CD4-positive, alpha-beta memory T cell (primary cell): ENCODE results near the gene CYP3A5. TPM values are rescaled to one million over a fixed set of nuclear protein-coding genes. Genes with fewer than 3 reads are reported as not detected.
"Not testable (repeated sequence)": the region's sequence is repeated elsewhere in the genome, so short reads cannot be mapped to it uniquely, and the experiment has no call there.

Experiments
- CTCF ChIA-PET: fragments of 350-600 bp; sonication (Branson Sonifier 250); formaldehyde crosslinking; loops from one replicate; lab custom pipeline; 2021; ENCODE audit warnings: inconsistent platforms; ENCODE audit not compliant: partially characterized antibody; lab: Charles Lee
- POLR2A ChIA-PET: fragments of 350-600 bp; sonication (Branson Sonifier 250); formaldehyde crosslinking; loops from one replicate; lab custom pipeline; 2021; ENCODE audit not compliant: partially characterized antibody; lab: Charles Lee
- DNase-seq, 5 donors: peaks; one replicate each; pipeline versions ENCODE4 v3.0.0 to v3.0.0-alpha.2; 2020 to 2022; ENCODE audit warnings: mixed read lengths in 1 of 5
- H3K27ac ChIP-seq: one replicate; pipeline ENCODE4 v1.7.0; 2013; ENCODE audit warnings: low read depth, low read length
- H3K27me3 ChIP-seq: 2 replicates; pipeline ENCODE4 v1.7.0; 2013; ENCODE audit warnings: mild to moderate bottlenecking, low read length, moderate library complexity; ENCODE audit not compliant: insufficient read depth
- H3K36me3 ChIP-seq: 2 replicates; pipeline ENCODE4 v1.7.0; 2013; ENCODE audit warnings: mild to moderate bottlenecking, low read length, moderate library complexity; ENCODE audit not compliant: insufficient read depth
- H3K4me1 ChIP-seq: 2 replicates; pipeline ENCODE4 v1.7.0; 2013; ENCODE audit warnings: mild to moderate bottlenecking, low read length, moderate library complexity; ENCODE audit not compliant: insufficient read depth
- H3K4me3 ChIP-seq, 2 donors: one replicate each; pipeline ENCODE4 v1.7.0; 2013; ENCODE audit warnings: low read length in 2 of 2, mild to moderate bottlenecking in 1 of 2
- H3K9me3 ChIP-seq, 2 donors: one replicate each; pipeline ENCODE4 v1.7.0; 2013; ENCODE audit warnings: low read length in 2 of 2, control low read depth in 1 of 2; ENCODE audit not compliant: control insufficient read depth in 1 of 2
- H3K27ac Mint-ChIP-seq, 7 donors: one replicate each; pipeline ENCODE4 v1.8.0; 2020 to 2021; ENCODE audit warnings: mixed read lengths in 7 of 7, mild to moderate bottlenecking in 6 of 7, inconsistent platforms in 3 of 7, moderate library complexity in 3 of 7
- H3K27me3 Mint-ChIP-seq, 2 donors: one replicate each; pipeline ENCODE4 v1.8.0; 2020 to 2021; ENCODE audit warnings: mixed read lengths in 2 of 2
- H3K36me3 Mint-ChIP-seq, 2 donors: one replicate each; pipeline ENCODE4 v1.8.0; 2020 to 2021; ENCODE audit warnings: mixed read lengths in 2 of 2, inconsistent platforms in 1 of 2, mild to moderate bottlenecking in 1 of 2
- H3K4me1 Mint-ChIP-seq, 4 donors: one replicate each; pipeline ENCODE4 v1.8.0; 2020 to 2021; ENCODE audit warnings: mixed read lengths in 4 of 4, mild to moderate bottlenecking in 1 of 4
- H3K4me3 Mint-ChIP-seq, 8 donors: one replicate each; pipeline ENCODE4 v1.8.0; 2020 to 2021; ENCODE audit warnings: mixed read lengths in 8 of 8, mild to moderate bottlenecking in 7 of 8, moderate library complexity in 6 of 8, inconsistent platforms in 3 of 8
- H3K9me3 Mint-ChIP-seq, 8 donors: one replicate each; pipeline ENCODE4 v1.8.0; 2020 to 2021; ENCODE audit warnings: mixed read lengths in 8 of 8, mild to moderate bottlenecking in 5 of 8, inconsistent platforms in 3 of 8, moderate library complexity in 1 of 8
- intact Hi-C: fragments of 100-400 bp; cut with micrococcal nuclease; formaldehyde crosslinking; loops from one replicate; pipeline ENCODE4 v1.15.1; 2023
- polyA plus RNA-seq, 2 donors: library from polyadenylated mRNA; unstranded; fragments of 300-500 nt; fragmentation: Illumina TruSeq; gene quantifications; one replicate each; pipeline ENCODE4 v1.2.3, GENCODE V29; 2021
- total RNA-seq, 2 experiments: library from RNA; stranded (reverse); gene quantifications; one replicate each; pipeline ENCODE4 v1.2.3, GENCODE V29; 2021

CYP3A5 gene
- total and polyA plus RNA-seq, 4 experiments from 2014 or later: 0.19 to 0.45 TPM; not detected in 2

GRCh38 chr7:99709838-99710578 is 30.2 kb upstream of the CYP3A5 start:
- Mint-ChIP-seq H3K4me1 (no peaks in the 10 kb centered on the region), H3K36me3 (peaks cover 3 to 42% of the 10 kb centered on the region in 2 donors), H3K4me3 (no peak overlapping the region), H3K27me3 (no peaks in the 10 kb centered on the region), H3K27ac (no peak overlapping the region), H3K9me3 (peaks cover 0 to 3% (median 0%) of the 10 kb centered on the region in 8 donors)
- CTCF ChIA-PET: no interaction called here
- Histone ChIP-seq H3K27ac (no peak overlapping the region), H3K27me3 (no peaks in the 10 kb centered on the region), H3K4me3 (no peak overlapping the region), H3K4me1 (no peaks in the 10 kb centered on the region), H3K9me3 (no peaks in the 10 kb centered on the region), H3K36me3 (no peaks in the 10 kb centered on the region)
- intact Hi-C loops: no loop called here
- POLR2A ChIA-PET: no interaction called here
- DNase-seq: no peak

- H3K27me3 Mint-ChIP-seq: no peaks in the 10 kb centered on the region
- no peak overlapping the region for H3K27ac ChIP-seq
- DNase-seq: no peak
- no peak overlapping the region for H3K27ac Mint-ChIP-seq
- no peaks in the 10 kb centered on the region for H3K4me1 ChIP-seq
- no peak overlapping the region for H3K4me3 ChIP-seq
- H3K9me3 ChIP-seq: no peaks in the 10 kb centered on the region
- no peaks in the 10 kb centered on the region for H3K9me3 Mint-ChIP-seq
- H3K27me3 ChIP-seq: no peaks in the 10 kb centered on the region
- POLR2A ChIA-PET: no interaction called here
- H3K4me3 Mint-ChIP-seq: no peak overlapping the region
- intact Hi-C loops: no loop called here
- H3K36me3 Mint-ChIP-seq: peaks cover 3 to 34% of the 10 kb centered on the region in 2 donors
- CTCF ChIA-PET: no interaction called here
- no peaks in the 10 kb centered on the region for H3K36me3 ChIP-seq
- H3K4me1 Mint-ChIP-seq: no peaks in the 10 kb centered on the region
These were observed 29.5 kb upstream of the CYP3A5 start for GRCh38 chr7:99709260-99709659.

- no peak overlapping the region for H3K27ac Mint-ChIP-seq
- H3K4me1 ChIP-seq: no peaks in the 10 kb centered on the region
- peaks cover 3 to 32% of the 10 kb centered on the region in 2 donors for H3K36me3 Mint-ChIP-seq
- H3K27ac ChIP-seq: no peak overlapping the region
- DNase-seq: no peak
- H3K4me1 Mint-ChIP-seq: no peaks in the 10 kb centered on the region
- intact Hi-C loops: no loop called here
- H3K27me3 ChIP-seq: no peaks in the 10 kb centered on the region
- H3K27me3 Mint-ChIP-seq: peaks cover 0 to 2% of the 10 kb centered on the region in 2 donors
- H3K4me3 Mint-ChIP-seq: no peak overlapping the region
- no peak overlapping the region for H3K4me3 ChIP-seq
- no peaks in the 10 kb centered on the region for H3K36me3 ChIP-seq
- ChIA-PET CTCF (no interaction called here), POLR2A (no interaction called here)
- H3K9me3 ChIP-seq: no peaks in the 10 kb centered on the region
- H3K9me3 Mint-ChIP-seq: no peaks in the 10 kb centered on the region
These were observed 27.3 kb upstream of the CYP3A5 start for GRCh38 chr7:99707096-99707495.

- Mint-ChIP-seq H3K9me3 (no peaks in the 10 kb centered on the region), H3K27ac (no peak overlapping the region)
- H3K27ac ChIP-seq: no peak overlapping the region
These were observed 20.1 kb upstream of the CYP3A5 start for GRCh38 chr7:99699946-99700345.

GRCh38 chr7:99698867-99699730 is 19.3 kb upstream of the CYP3A5 start:
- H3K4me3 ChIP-seq, H3K9me3 ChIP-seq, DNase-seq, H3K4me3 Mint-ChIP-seq, H3K36me3 Mint-ChIP-seq, H3K9me3 Mint-ChIP-seq, H3K27me3 Mint-ChIP-seq, H3K4me1 Mint-ChIP-seq, H3K36me3 ChIP-seq, POLR2A ChIA-PET, H3K27ac Mint-ChIP-seq, H3K4me1 ChIP-seq, H3K27ac ChIP-seq, intact Hi-C loops, H3K27me3 ChIP-seq: not testable (repeated sequence)
- CTCF ChIA-PET: interaction anchor here (0.6 kb wide), 1 partner anchor 53 kb away, joined by 3 read pairs; no protein-coding TSS in a partner anchor

More at GRCh38 chr7:99699946-99700345, 20.1 kb upstream of the CYP3A5 start:
- POLR2A ChIA-PET: no interaction called here
- no peak overlapping the region for H3K4me3 Mint-ChIP-seq
- Histone ChIP-seq H3K9me3 (no peaks in the 10 kb centered on the region), H3K36me3 (no peaks in the 10 kb centered on the region), H3K27me3 (no peaks in the 10 kb centered on the region), H3K4me1 (no peaks in the 10 kb centered on the region), H3K4me3 (no peak overlapping the region)
- H3K36me3 Mint-ChIP-seq: peaks cover 0 to 4% of the 10 kb centered on the region in 2 donors
- peaks cover 0 to 2% of the 10 kb centered on the region in 2 donors for H3K27me3 Mint-ChIP-seq
- H3K4me1 Mint-ChIP-seq: no peaks in the 10 kb centered on the region
- DNase-seq: no peak
- CTCF ChIA-PET: interaction anchor here (0.6 kb wide), 1 partner anchor 52 kb away, joined by 3 read pairs; no protein-coding TSS in a partner anchor
- intact Hi-C loops: no loop called here

- intact Hi-C loops: no loop called here
- no peak overlapping the region for H3K27ac Mint-ChIP-seq
- H3K36me3 Mint-ChIP-seq: peaks cover 5 to 6% of the 10 kb centered on the region in 2 donors
- peaks cover 0 to 20% (median 6%) of the 10 kb centered on the region in 8 donors for H3K9me3 Mint-ChIP-seq
- Histone ChIP-seq H3K27me3 (no peaks in the 10 kb centered on the region), H3K4me1 (peaks cover 5% of the 10 kb centered on the region), H3K4me3 (no peak overlapping the region), H3K27ac (no peak overlapping the region), H3K9me3 (no peaks in the 10 kb centered on the region), H3K36me3 (no peaks in the 10 kb centered on the region)
- CTCF ChIA-PET: no interaction called here
- H3K27me3 Mint-ChIP-seq: no peaks in the 10 kb centered on the region
- POLR2A ChIA-PET: no interaction called here
- no peak overlapping the region for H3K4me3 Mint-ChIP-seq
- H3K4me1 Mint-ChIP-seq: peaks cover 0 to 1% (median 0%) of the 10 kb centered on the region in 4 donors
- no peak for DNase-seq
These were observed 15.1 kb upstream of the CYP3A5 start for GRCh38 chr7:99694912-99695304.

- H3K36me3 ChIP-seq: no peaks in the 10 kb centered on the region
- H3K4me1 Mint-ChIP-seq: peaks cover 0 to 1% (median 0%) of the 10 kb centered on the region in 4 donors
- ChIA-PET CTCF (no interaction called here), POLR2A (no interaction called here)
- no peak overlapping the region for H3K4me3 Mint-ChIP-seq
- no peak overlapping the region for H3K27ac Mint-ChIP-seq
- H3K27me3 ChIP-seq: no peaks in the 10 kb centered on the region
- no peaks in the 10 kb centered on the region for H3K9me3 ChIP-seq
- intact Hi-C loops: no loop called here
- no peak for DNase-seq
- peaks cover 0 to 26% (median 7%) of the 10 kb centered on the region in 8 donors for H3K9me3 Mint-ChIP-seq
- H3K36me3 Mint-ChIP-seq: peaks cover 5 to 6% of the 10 kb centered on the region in 2 donors
- H3K4me3 ChIP-seq: no peak overlapping the region
- peaks cover 5% of the 10 kb centered on the region for H3K4me1 ChIP-seq
- H3K27me3 Mint-ChIP-seq: no peaks in the 10 kb centered on the region
- H3K27ac ChIP-seq: no peak overlapping the region
These were observed 14.6 kb upstream of the CYP3A5 start for GRCh38 chr7:99694201-99694911.
